ENCODE data around the gene KRTAP5-3.
"Not testable (repeated sequence)": the region's sequence is repeated elsewhere in the genome, so short reads cannot be mapped to it uniquely, and the experiment has no call there.

The KRTAP5-3 gene

GRCh38 chr11:1648653-1649420 lies 40.6 kb upstream of the KRTAP5-3 start:
- H3K79me2 ChIP-seq (ENCODE audit: insufficient read depth, low read length) = no peaks in the 10 kb centered on the region
- no peak for DNase-seq
- no peak overlapping the region for H2AFZ ChIP-seq (ENCODE audit: low read depth, low read length)
- TF ChIP-seq EZH2 (IDR thresholded peaks at IDR 0.05; ENCODE audit: borderline replicate concordance, low read depth, low read length, severe bottlenecking) (no peak), CTCF (IDR thresholded peaks at IDR 0.05; ENCODE audit: borderline replicate concordance, extremely low read depth, low read length, poor library complexity, severe bottlenecking) (no peak)
- no peaks in the 10 kb centered on the region for H3K27me3 ChIP-seq (ENCODE audit: insufficient read depth, low read length, poor library complexity)
- 0 out of 2 replicates have a peak, but pooled peaks cover 7% of the 10 kb centered on the region for H4K20me1 ChIP-seq (ENCODE audit: insufficient read depth, low read length)
- ATAC-seq (ENCODE audit: insufficient read depth, low read depth) = no peak
- H3K9ac ChIP-seq (ENCODE audit: low read depth, low read length) = no peak overlapping the region
- no peak overlapping the region for H3K4me3 ChIP-seq (ENCODE audit: low read depth in 1 of 2, low read length in 2 of 2)
- H3K4me1 ChIP-seq (ENCODE audit: insufficient read depth, low read length) = 0 out of 2 replicates have a peak, but pooled peaks cover 4% of the 10 kb centered on the region
- H3K4me2 ChIP-seq (ENCODE audit: insufficient read depth, low read length) = no peak overlapping the region
- no peak overlapping the region for H3K27ac ChIP-seq (ENCODE audit: low read length)
- no peaks in the 10 kb centered on the region for H3K36me3 ChIP-seq (ENCODE audit: insufficient read depth, low read length)
- H3K9me3 ChIP-seq (ENCODE audit: insufficient read depth, low read length, severe bottlenecking) = no peaks in the 10 kb centered on the region

GRCh38 chr11:1647901-1648652 lies 39.8 kb upstream of the KRTAP5-3 start:
- Histone ChIP-seq H3K79me2 (ENCODE audit: insufficient read depth, low read length) (no peaks in the 10 kb centered on the region), H3K4me1 (ENCODE audit: insufficient read depth, low read length) (0 out of 2 replicates have a peak, but pooled peaks cover 4% of the 10 kb centered on the region), H3K9ac (ENCODE audit: low read depth, low read length) (no peak overlapping the region), H3K4me2 (ENCODE audit: insufficient read depth, low read length) (no peak overlapping the region), H4K20me1 (ENCODE audit: insufficient read depth, low read length) (0 out of 2 replicates have a peak, but pooled peaks cover 7% of the 10 kb centered on the region), H3K9me3 (ENCODE audit: insufficient read depth, low read length, severe bottlenecking) (no peaks in the 10 kb centered on the region), H3K27me3 (ENCODE audit: insufficient read depth, low read length, poor library complexity) (no peaks in the 10 kb centered on the region), H3K36me3 (ENCODE audit: insufficient read depth, low read length) (no peaks in the 10 kb centered on the region), H2AFZ (ENCODE audit: low read depth, low read length) (no peak overlapping the region), H3K27ac (ENCODE audit: low read length) (no peak overlapping the region), H3K4me3 (ENCODE audit: low read depth in 1 of 2, low read length in 2 of 2) (no peak overlapping the region)
- no peak for ATAC-seq (ENCODE audit: insufficient read depth, low read depth)
- TF ChIP-seq EZH2 (IDR thresholded peaks at IDR 0.05; ENCODE audit: borderline replicate concordance, low read depth, low read length, severe bottlenecking) (no peak), CTCF (IDR thresholded peaks at IDR 0.05; ENCODE audit: borderline replicate concordance, extremely low read depth, low read length, poor library complexity, severe bottlenecking) (no peak)
- DNase-seq = no peak

GRCh38 chr11:1646540-1646939 lies 38.3 kb upstream of the KRTAP5-3 start:
- not testable (repeated sequence) for H3K27me3 ChIP-seq (ENCODE audit: insufficient read depth, low read length, poor library complexity); DNase-seq

GRCh38 chr11:1645357-1645821 lies 37.1 kb upstream of the KRTAP5-3 start:
- Histone ChIP-seq H3K9me3 (ENCODE audit: insufficient read depth, low read length, severe bottlenecking) (no peaks in the 10 kb centered on the region), H3K4me2 (ENCODE audit: insufficient read depth, low read length) (no peak overlapping the region), H3K36me3 (ENCODE audit: insufficient read depth, low read length) (no peaks in the 10 kb centered on the region), H3K4me3 (ENCODE audit: low read depth in 1 of 2, low read length in 2 of 2) (no peak overlapping the region), H3K4me1 (ENCODE audit: insufficient read depth, low read length) (no peaks in the 10 kb centered on the region), H2AFZ (ENCODE audit: low read depth, low read length) (no peak overlapping the region), H3K27ac (ENCODE audit: low read length) (no peak overlapping the region), H3K9ac (ENCODE audit: low read depth, low read length) (no peak overlapping the region), H4K20me1 (ENCODE audit: insufficient read depth, low read length) (0 out of 2 replicates have a peak, but pooled peaks cover 5% of the 10 kb centered on the region), H3K27me3 (ENCODE audit: insufficient read depth, low read length, poor library complexity) (peaks cover 3% of the 10 kb centered on the region), H3K79me2 (ENCODE audit: insufficient read depth, low read length) (no peaks in the 10 kb centered on the region)
- ATAC-seq (ENCODE audit: insufficient read depth, low read depth) (no peak), DNase-seq (no peak)
- TF ChIP-seq CTCF (IDR thresholded peaks at IDR 0.05; ENCODE audit: borderline replicate concordance, extremely low read depth, low read length, poor library complexity, severe bottlenecking) (no peak), EZH2 (IDR thresholded peaks at IDR 0.05; ENCODE audit: borderline replicate concordance, low read depth, low read length, severe bottlenecking) (no peak)

More at GRCh38 chr11:1646540-1646939, 38.3 kb upstream of the KRTAP5-3 start:
- H3K9me3 ChIP-seq (ENCODE audit: insufficient read depth, low read length, severe bottlenecking); ATAC-seq (ENCODE audit: insufficient read depth, low read depth); H4K20me1 ChIP-seq (ENCODE audit: insufficient read depth, low read length); H3K4me3 ChIP-seq (ENCODE audit: low read depth in 1 of 2, low read length in 2 of 2); H2AFZ ChIP-seq (ENCODE audit: low read depth, low read length); H3K9ac ChIP-seq (ENCODE audit: low read depth, low read length); H3K79me2 ChIP-seq (ENCODE audit: insufficient read depth, low read length); H3K27ac ChIP-seq (ENCODE audit: low read length); H3K4me1 ChIP-seq (ENCODE audit: insufficient read depth, low read length); H3K4me2 ChIP-seq (ENCODE audit: insufficient read depth, low read length); H3K36me3 ChIP-seq (ENCODE audit: insufficient read depth, low read length): not testable (repeated sequence)
